Liver (tissue), 9 donors: ENCODE results near the gene WDR81. TPM values are rescaled to one million over a fixed set of nuclear protein-coding genes. Genes with fewer than 3 reads are reported as not detected.

Experiments used
- DNase-seq: peaks from one replicate; pipeline ENCODE4 v3.0.0-alpha.2; 2017; ENCODE audit warnings: low spot score
- H3K27ac ChIP-seq, 2 donors: one replicate each; pipeline ENCODE4 v1.7.0; 2013; ENCODE audit warnings: inconsistent platforms in 2 of 2, low read length in 2 of 2, control low read depth in 1 of 2, low read depth in 1 of 2, mild to moderate bottlenecking in 1 of 2
- H3K27me3 ChIP-seq, 4 donors: one replicate each; pipeline versions ENCODE4 v1.6.1 to v1.7.0; 2013; ENCODE audit warnings: low read length in 3 of 4, inconsistent platforms in 1 of 4, mild to moderate bottlenecking in 1 of 4, moderate library complexity in 1 of 4; ENCODE audit not compliant: control insufficient read depth in 4 of 4, insufficient read depth in 4 of 4
- H3K36me3 ChIP-seq, 4 donors: one replicate each; pipeline versions ENCODE4 v1.6.1 to v1.7.0; 2013; ENCODE audit warnings: low read length in 3 of 4, mild to moderate bottlenecking in 3 of 4, low read depth in 1 of 4, moderate library complexity in 1 of 4; ENCODE audit not compliant: control insufficient read depth in 4 of 4, insufficient read depth in 3 of 4
- H3K4me1 ChIP-seq, 4 donors: one replicate each; pipeline versions ENCODE4 v1.6.1 to v1.7.0; 2013; ENCODE audit warnings: low read length in 3 of 4, mild to moderate bottlenecking in 3 of 4, moderate library complexity in 1 of 4; ENCODE audit not compliant: control insufficient read depth in 4 of 4, insufficient read depth in 4 of 4
- H3K4me3 ChIP-seq, 3 donors: one replicate each; pipeline versions ENCODE4 v1.6.1 to v1.7.0; 2013; ENCODE audit warnings: low read length in 3 of 3, control low read depth in 1 of 3, low read depth in 1 of 3, mild to moderate bottlenecking in 1 of 3
- H3K9ac ChIP-seq, 2 donors: one replicate each; pipeline ENCODE4 v1.7.0; 2013; ENCODE audit warnings: low read length in 2 of 2, mild to moderate bottlenecking in 2 of 2, moderate library complexity in 2 of 2, control low read depth in 1 of 2, low read depth in 1 of 2
- H3K9me3 ChIP-seq, 4 donors: one replicate each; pipeline versions ENCODE4 v1.6.1 to v1.7.0; 2013; ENCODE audit warnings: low read length in 3 of 4; ENCODE audit not compliant: control insufficient read depth in 4 of 4
- EGR1 ChIP-seq, 2 donors: IDR thresholded peaks; 2 replicates each; pipeline ENCODE4 v1.6.1; 2016 to 2018; ENCODE audit warnings: antibody characterized with exemption in 2 of 2, low read depth in 2 of 2
- FOXA1 ChIP-seq: IDR thresholded peaks from 2 replicates; pipeline ENCODE4 v1.6.1; 2016; ENCODE audit warnings: antibody characterized with exemption
- FOXA2 ChIP-seq: IDR thresholded peaks from 2 replicates; pipeline ENCODE4 v1.6.1; 2016; ENCODE audit warnings: antibody characterized with exemption
- GABPA ChIP-seq, 2 donors: IDR thresholded peaks in 1 of 2; conservative IDR thresholded peaks in 1 of 2; 2 replicates each; pipeline ENCODE4 v1.6.1; 2016; ENCODE audit warnings: antibody characterized with exemption in 2 of 2, mild to moderate bottlenecking in 1 of 2, moderate library complexity in 1 of 2
- HNF4A ChIP-seq, 2 donors: conservative IDR thresholded peaks; 2 replicates each; pipeline ENCODE4 v1.6.1; 2016; ENCODE audit warnings: antibody characterized with exemption in 2 of 2, mild to moderate bottlenecking in 2 of 2
- HNF4G ChIP-seq: IDR thresholded peaks from 2 replicates; pipeline ENCODE4 v1.6.1; 2016; ENCODE audit warnings: antibody characterized with exemption
- JUND ChIP-seq, 2 donors: IDR thresholded peaks; 2 replicates each; pipeline ENCODE4 v1.6.1; 2016; ENCODE audit warnings: antibody characterized with exemption in 2 of 2
- NR2F2 ChIP-seq: IDR thresholded peaks from 2 replicates; pipeline ENCODE4 v1.6.1; 2016; ENCODE audit warnings: antibody characterized with exemption
- RAD21 ChIP-seq, 2 donors: IDR thresholded peaks; 2 replicates each; pipeline ENCODE4 v1.6.1; 2016; ENCODE audit warnings: antibody characterized with exemption in 2 of 2, mild to moderate bottlenecking in 2 of 2
- RXRA ChIP-seq, 2 donors: IDR thresholded peaks; 2 replicates each; pipeline ENCODE4 v1.6.1; 2017 to 2018; ENCODE audit warnings: antibody characterized with exemption in 2 of 2, mild to moderate bottlenecking in 1 of 2
- SP1 ChIP-seq: IDR thresholded peaks from 2 replicates; pipeline ENCODE4 v1.6.1; 2018; ENCODE audit warnings: antibody characterized with exemption, mild to moderate bottlenecking
- TAF1 ChIP-seq: conservative IDR thresholded peaks from 2 replicates; pipeline ENCODE4 v1.6.1; 2016; ENCODE audit warnings: antibody characterized with exemption, mild to moderate bottlenecking
- YY1 ChIP-seq: IDR thresholded peaks from 2 replicates; pipeline ENCODE4 v1.6.1; 2016; ENCODE audit warnings: antibody characterized with exemption, mild to moderate bottlenecking
- WGBS: extraction: QIAGEN DNeasy Blood & Tissue Kit; methylation state at CpG from one replicate; pipeline ENCODE4 v1.1.7; 2013; 5-methylcytosine and 5-hydroxymethylcytosine counted together
- polyA plus RNA-seq, 2 donors: library from polyadenylated mRNA; stranded (reverse) in 1 of 2; unstranded in 1 of 2; fragments of 200-250 nt in 1 of 2; fragments of >200 nt in 1 of 2; fragmentation: Nextera tagmentation in 1 of 2; extraction: Ambion mirVana in 1 of 2; gene quantifications; one replicate each; pipeline versions ENCODE4 v1.2.1 to v1.2.3, GENCODE V29; 2013 to 2015
- total RNA-seq, 2 donors: library from RNA; depleted of rRNA; stranded (reverse); fragments of >200 nt; gene quantifications; one replicate each; pipeline ENCODE4 v1.2.3, GENCODE V29; 2014
- TF ChIP-seq, protein P1 (sequence below): fragments of 150-350 bp; IDR thresholded peaks from 2 replicates; pipeline ENCODE4 v1.5.1; 2017; ENCODE audit warnings: improper control_type of control experiment, low read depth, low read length; ENCODE audit not compliant: missing input control
- TF ChIP-seq, protein P2 (sequence below): IDR thresholded peaks from 2 replicates; pipeline ENCODE4 v1.6.1; 2016; ENCODE audit warnings: antibody characterized with exemption
- TF ChIP-seq, protein P3 (sequence below): IDR thresholded peaks from 2 replicates; pipeline ENCODE4 v1.6.1; 2016; ENCODE audit warnings: antibody characterized with exemption
- TF ChIP-seq, protein P4 (sequence below): IDR thresholded peaks from 2 replicates; pipeline ENCODE4 v1.6.1; 2016; ENCODE audit warnings: antibody characterized with exemption, mild to moderate bottlenecking
- TF ChIP-seq, protein P5 (sequence below): IDR thresholded peaks from 2 replicates; pipeline ENCODE4 v1.6.1; 2016; ENCODE audit warnings: antibody characterized with exemption
- donor health status: healthy.
- donor health status: healthy.
- donor health status: healthy.
- donor health status: healthy.
- donor health status: healthy.

Gene WDR81
- total and polyA plus RNA-seq, 4 donors: 12.3 to 41.8 (median 33.0) TPM

DNA sequence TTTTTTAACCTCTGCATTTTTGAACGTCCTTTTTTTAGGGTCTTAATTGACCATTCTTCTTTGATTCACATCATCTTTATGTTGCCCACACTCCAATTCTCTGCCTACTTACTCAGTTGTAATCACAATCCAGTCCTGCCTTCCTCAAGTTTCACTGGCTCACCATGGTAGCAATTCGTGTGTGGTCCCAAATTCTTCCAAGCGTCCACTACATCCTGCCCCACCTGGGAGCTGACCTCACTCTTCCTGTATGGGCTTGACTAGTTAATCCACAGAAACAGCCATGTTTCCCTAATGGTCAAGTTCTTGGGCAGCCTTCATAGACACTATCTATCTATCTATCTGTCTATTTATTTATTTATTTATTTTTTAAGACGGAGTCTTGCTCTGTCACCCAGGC lies 21.4 kb upstream of the WDR81 start:
- Histone ChIP-seq H3K27ac (no peak overlapping the region), H3K4me1 (no peaks in the 10 kb centered on the region), H3K9me3 (no peaks in the 10 kb centered on the region), H3K9ac (no peak overlapping the region), H3K27me3 (no peaks in the 10 kb centered on the region), H3K4me3 (no peak overlapping the region), H3K36me3 (peaks cover 0 to 5% (median under 1%) of the 10 kb centered on the region in 4 donors)
- TF ChIP-seq YY1 (no peak), RXRA (IDR thresholded peaks at IDR 0.05) (no peak), NR2F2 (no peak), FOXA2 (no peak), EGR1 (IDR thresholded peaks at IDR 0.05; ENCODE audit: low read depth in 2 of 2) (no peak), SP1 (no peak), FOXA1 (no peak), JUND (IDR thresholded peaks at IDR 0.05) (no peak), HNF4G (no peak), GABPA (IDR thresholded peaks at IDR 0.05 in 1 of 2, conservative IDR thresholded peaks at IDR 0.05 in 1 of 2) (no peak), TAF1 (no peak), RAD21 (IDR thresholded peaks at IDR 0.05) (no peak)
- TF ChIP-seq, protein P1, sequence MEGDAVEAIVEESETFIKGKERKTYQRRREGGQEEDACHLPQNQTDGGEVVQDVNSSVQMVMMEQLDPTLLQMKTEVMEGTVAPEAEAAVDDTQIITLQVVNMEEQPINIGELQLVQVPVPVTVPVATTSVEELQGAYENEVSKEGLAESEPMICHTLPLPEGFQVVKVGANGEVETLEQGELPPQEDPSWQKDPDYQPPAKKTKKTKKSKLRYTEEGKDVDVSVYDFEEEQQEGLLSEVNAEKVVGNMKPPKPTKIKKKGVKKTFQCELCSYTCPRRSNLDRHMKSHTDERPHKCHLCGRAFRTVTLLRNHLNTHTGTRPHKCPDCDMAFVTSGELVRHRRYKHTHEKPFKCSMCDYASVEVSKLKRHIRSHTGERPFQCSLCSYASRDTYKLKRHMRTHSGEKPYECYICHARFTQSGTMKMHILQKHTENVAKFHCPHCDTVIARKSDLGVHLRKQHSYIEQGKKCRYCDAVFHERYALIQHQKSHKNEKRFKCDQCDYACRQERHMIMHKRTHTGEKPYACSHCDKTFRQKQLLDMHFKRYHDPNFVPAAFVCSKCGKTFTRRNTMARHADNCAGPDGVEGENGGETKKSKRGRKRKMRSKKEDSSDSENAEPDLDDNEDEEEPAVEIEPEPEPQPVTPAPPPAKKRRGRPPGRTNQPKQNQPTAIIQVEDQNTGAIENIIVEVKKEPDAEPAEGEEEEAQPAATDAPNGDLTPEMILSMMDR: no peak
- TF ChIP-seq, protein P2, sequence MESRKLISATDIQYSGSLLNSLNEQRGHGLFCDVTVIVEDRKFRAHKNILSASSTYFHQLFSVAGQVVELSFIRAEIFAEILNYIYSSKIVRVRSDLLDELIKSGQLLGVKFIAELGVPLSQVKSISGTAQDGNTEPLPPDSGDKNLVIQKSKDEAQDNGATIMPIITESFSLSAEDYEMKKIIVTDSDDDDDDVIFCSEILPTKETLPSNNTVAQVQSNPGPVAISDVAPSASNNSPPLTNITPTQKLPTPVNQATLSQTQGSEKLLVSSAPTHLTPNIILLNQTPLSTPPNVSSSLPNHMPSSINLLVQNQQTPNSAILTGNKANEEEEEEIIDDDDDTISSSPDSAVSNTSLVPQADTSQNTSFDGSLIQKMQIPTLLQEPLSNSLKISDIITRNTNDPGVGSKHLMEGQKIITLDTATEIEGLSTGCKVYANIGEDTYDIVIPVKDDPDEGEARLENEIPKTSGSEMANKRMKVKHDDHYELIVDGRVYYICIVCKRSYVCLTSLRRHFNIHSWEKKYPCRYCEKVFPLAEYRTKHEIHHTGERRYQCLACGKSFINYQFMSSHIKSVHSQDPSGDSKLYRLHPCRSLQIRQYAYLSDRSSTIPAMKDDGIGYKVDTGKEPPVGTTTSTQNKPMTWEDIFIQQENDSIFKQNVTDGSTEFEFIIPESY: no peak
- TF ChIP-seq, protein P3, sequence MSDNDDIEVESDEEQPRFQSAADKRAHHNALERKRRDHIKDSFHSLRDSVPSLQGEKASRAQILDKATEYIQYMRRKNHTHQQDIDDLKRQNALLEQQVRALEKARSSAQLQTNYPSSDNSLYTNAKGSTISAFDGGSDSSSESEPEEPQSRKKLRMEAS: no peak
- TF ChIP-seq, protein P4, sequence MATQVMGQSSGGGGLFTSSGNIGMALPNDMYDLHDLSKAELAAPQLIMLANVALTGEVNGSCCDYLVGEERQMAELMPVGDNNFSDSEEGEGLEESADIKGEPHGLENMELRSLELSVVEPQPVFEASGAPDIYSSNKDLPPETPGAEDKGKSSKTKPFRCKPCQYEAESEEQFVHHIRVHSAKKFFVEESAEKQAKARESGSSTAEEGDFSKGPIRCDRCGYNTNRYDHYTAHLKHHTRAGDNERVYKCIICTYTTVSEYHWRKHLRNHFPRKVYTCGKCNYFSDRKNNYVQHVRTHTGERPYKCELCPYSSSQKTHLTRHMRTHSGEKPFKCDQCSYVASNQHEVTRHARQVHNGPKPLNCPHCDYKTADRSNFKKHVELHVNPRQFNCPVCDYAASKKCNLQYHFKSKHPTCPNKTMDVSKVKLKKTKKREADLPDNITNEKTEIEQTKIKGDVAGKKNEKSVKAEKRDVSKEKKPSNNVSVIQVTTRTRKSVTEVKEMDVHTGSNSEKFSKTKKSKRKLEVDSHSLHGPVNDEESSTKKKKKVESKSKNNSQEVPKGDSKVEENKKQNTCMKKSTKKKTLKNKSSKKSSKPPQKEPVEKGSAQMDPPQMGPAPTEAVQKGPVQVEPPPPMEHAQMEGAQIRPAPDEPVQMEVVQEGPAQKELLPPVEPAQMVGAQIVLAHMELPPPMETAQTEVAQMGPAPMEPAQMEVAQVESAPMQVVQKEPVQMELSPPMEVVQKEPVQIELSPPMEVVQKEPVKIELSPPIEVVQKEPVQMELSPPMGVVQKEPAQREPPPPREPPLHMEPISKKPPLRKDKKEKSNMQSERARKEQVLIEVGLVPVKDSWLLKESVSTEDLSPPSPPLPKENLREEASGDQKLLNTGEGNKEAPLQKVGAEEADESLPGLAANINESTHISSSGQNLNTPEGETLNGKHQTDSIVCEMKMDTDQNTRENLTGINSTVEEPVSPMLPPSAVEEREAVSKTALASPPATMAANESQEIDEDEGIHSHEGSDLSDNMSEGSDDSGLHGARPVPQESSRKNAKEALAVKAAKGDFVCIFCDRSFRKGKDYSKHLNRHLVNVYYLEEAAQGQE: no peak
- TF ChIP-seq, protein P5, sequence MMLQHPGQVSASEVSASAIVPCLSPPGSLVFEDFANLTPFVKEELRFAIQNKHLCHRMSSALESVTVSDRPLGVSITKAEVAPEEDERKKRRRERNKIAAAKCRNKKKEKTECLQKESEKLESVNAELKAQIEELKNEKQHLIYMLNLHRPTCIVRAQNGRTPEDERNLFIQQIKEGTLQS: no peak
- DNase-seq: no peak
- 71% methylated on average over 4 of the region's 4 CpGs for WGBS

DNA sequence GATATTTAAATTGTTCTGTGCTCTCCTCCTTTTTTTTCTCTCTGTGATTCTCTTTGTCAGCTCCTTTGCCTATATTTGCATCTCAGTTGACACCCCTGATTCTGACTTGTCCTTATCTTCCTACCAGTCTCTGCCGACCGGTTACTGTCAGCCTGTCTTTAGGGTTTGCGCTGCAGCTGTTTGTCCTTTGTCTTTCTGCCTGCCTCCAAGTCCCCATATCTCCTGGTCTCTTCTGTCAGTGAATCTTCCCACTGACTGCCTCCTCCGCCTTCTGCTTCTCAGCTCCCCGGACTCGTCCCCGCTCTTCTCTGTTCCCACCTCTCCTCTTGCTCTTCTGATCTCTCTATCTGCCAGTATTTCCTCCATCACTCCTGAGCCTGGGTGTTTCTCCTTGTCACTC lies 19.5 kb upstream of the WDR81 start:
- TF ChIP-seq RAD21 (IDR thresholded peaks at IDR 0.05) (no peak), HNF4A (conservative IDR thresholded peaks at IDR 0.05) (no peak)
- Histone ChIP-seq H3K4me1 (peaks cover 0 to 7% (median 1%) of the 10 kb centered on the region in 4 donors), H3K4me3 (no peak overlapping the region), H3K27me3 (no peaks in the 10 kb centered on the region), H3K27ac (no peak overlapping the region), H3K36me3 (peaks cover 0 to 5% (median under 1%) of the 10 kb centered on the region in 4 donors), H3K9me3 (no peaks in the 10 kb centered on the region), H3K9ac (no peak overlapping the region)
- DNase-seq: no peak
- WGBS: 88% methylated on average over 7 of the region's 7 CpGs
